Measurements from ENCODE around the gene TERC. TPM values are rescaled to one million over a fixed set of nuclear protein-coding genes. Genes with fewer than 3 reads are reported as not detected.

Gene TERC
- 16.4 TPM for polyA plus RNA-seq (2013, experiment 1 of 2)
- 24.5 TPM for polyA plus RNA-seq (2013, experiment 2 of 2)

DNA sequence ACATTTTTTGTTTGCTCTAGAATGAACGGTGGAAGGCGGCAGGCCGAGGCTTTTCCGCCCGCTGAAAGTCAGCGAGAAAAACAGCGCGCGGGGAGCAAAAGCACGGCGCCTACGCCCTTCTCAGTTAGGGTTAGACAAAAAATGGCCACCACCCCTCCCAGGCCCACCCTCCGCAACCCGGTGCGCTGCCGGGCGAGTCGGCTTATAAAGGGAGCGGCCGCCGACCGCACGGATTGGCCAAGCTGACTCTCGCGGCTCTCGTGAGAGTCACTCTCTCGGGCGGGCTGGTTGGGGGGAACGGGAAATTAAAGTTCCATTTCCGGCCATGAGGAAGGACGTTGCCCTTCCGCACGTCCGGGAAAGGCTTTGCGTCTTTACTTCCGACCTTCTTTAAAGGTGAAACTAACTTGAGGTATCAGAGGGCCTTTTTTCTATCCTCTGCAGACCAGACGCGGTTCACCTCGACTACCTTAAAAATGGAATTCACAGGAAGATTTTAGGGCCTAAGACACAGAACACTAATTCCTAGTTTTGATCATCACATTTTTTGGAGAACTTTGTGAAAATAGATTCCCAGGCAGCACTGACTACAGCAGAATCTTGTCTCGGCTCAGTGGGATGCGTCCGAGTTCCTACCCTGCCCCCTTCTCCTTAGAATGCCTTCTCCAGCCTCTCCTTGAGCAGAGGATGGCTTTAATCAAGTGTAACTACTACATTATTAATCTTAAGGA, at the start of gene TERC:
Gene TERC (minus strand): TSS at position 179 of the 731 bp plus-strand sequence.
- Histone ChIP-seq H3K27me3 (ENCODE audit: insufficient read depth, low read length) (no peaks in the 10 kb centered on the region), H3K4me1 (ENCODE audit: insufficient read depth, low read length) (no peaks in the 10 kb centered on the region), H3K27ac (ENCODE audit: low read depth, low read length) (peak within 1 kb of the TSS; percentile 73), H3K9ac (ENCODE audit: low read depth, low read length) (peak within 1 kb of the TSS; percentile 87), H3K4me3 (ENCODE audit: low read length) (peak within 1 kb of the TSS; percentile 78), H3K9me3 (ENCODE audit: insufficient read depth, low read depth, low read length) (peaks cover 6% of the 10 kb centered on the region; the same call in 1 of the 2 replicates), H3K36me3 (ENCODE audit: insufficient read depth, low read length) (no peaks in the 10 kb centered on the region)
- 59% methylated on average over 42 of the region's 42 CpGs for WGBS

DNA sequence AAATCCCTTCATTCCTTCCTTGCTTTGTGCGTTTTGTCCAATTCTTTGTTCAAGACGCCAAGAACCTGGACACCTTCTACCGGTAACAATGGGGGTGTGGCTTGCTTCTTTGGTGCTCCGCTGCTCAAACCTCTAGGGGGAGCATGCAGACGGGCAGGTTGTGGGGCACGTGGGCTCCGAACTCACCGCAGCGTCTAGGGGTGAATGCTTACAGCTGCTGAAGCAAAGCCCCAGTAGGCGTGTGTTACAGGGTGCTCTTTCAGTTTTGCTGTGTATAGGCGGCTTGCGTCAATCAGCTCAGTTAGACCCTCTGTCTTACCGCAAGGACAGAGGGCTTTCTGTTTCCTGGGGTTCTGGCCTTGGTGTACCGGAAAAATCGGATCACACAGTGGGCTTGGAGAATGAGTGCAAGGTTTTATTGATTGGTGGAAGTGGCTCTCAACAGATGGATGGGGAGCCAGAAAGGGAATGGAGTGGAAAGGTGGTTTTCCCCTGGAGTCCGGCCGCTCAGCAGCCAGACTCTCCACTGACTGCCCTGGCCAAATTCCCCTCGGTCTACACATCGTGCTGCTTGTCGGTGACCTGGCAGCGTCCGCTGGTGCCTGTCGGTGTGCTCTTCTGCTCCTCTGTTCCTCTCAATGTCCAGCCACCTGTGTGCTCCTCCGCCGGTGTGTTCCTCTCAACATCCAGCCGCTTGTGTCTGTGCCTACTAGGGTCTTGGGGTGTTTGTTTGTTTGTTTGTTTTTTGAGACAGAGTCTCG, 49.1 kb upstream of the TERC start:
- Histone ChIP-seq H3K36me3 (ENCODE audit: insufficient read depth, low read length) (no peaks in the 10 kb centered on the region), H3K27ac (ENCODE audit: low read depth, low read length) (no peak overlapping the region), H3K27me3 (ENCODE audit: insufficient read depth, low read length) (peaks cover 17% of the 10 kb centered on the region; the same call in 1 of the 2 replicates), H3K9me3 (ENCODE audit: insufficient read depth, low read depth, low read length) (peaks cover 9% of the 10 kb centered on the region; the same call in 1 of the 2 replicates), H3K4me3 (ENCODE audit: low read length) (0 out of 2 replicates have a peak overlapping the region, but pooled peaks have one; percentile 52), H3K4me1 (ENCODE audit: insufficient read depth, low read length) (peaks cover 16% of the 10 kb centered on the region), H3K9ac (ENCODE audit: low read depth, low read length) (no peak overlapping the region)
- WGBS = 82% methylated on average over 27 of the region's 27 CpGs

DNA sequence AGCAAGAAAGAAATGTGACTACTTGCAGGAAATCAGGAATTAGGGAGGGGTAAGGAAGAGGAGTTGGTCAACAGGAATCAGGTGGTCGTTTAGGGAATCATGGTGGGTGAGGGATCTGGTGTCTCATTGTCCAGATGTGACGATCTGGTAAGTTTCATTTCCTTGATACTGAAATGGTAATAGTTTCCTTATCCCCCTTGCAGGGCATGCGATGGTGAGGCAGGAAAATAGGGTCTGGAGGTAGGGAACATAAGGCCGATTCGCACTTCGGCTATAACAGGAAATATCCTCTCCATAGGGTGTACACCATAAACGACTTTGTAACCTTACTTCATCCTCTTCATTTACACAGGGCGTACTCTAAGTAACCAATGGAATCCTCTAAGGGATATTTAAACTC, 48.4 kb upstream of the TERC start:
- Histone ChIP-seq H3K27me3 (ENCODE audit: insufficient read depth, low read length) (peaks cover 17% of the 10 kb centered on the region; the same call in 1 of the 2 replicates), H3K9ac (ENCODE audit: low read depth, low read length) (no peak overlapping the region), H3K27ac (ENCODE audit: low read depth, low read length) (no peak overlapping the region), H3K36me3 (ENCODE audit: insufficient read depth, low read length) (no peaks in the 10 kb centered on the region), H3K4me3 (ENCODE audit: low read length) (peak overlapping the region; percentile 52), H3K4me1 (ENCODE audit: insufficient read depth, low read length) (peaks cover 16% of the 10 kb centered on the region), H3K9me3 (ENCODE audit: insufficient read depth, low read depth, low read length) (peaks cover 9% of the 10 kb centered on the region; the same call in 1 of the 2 replicates)
- 76% methylated on average over 8 of the region's 8 CpGs for WGBS

DNA sequence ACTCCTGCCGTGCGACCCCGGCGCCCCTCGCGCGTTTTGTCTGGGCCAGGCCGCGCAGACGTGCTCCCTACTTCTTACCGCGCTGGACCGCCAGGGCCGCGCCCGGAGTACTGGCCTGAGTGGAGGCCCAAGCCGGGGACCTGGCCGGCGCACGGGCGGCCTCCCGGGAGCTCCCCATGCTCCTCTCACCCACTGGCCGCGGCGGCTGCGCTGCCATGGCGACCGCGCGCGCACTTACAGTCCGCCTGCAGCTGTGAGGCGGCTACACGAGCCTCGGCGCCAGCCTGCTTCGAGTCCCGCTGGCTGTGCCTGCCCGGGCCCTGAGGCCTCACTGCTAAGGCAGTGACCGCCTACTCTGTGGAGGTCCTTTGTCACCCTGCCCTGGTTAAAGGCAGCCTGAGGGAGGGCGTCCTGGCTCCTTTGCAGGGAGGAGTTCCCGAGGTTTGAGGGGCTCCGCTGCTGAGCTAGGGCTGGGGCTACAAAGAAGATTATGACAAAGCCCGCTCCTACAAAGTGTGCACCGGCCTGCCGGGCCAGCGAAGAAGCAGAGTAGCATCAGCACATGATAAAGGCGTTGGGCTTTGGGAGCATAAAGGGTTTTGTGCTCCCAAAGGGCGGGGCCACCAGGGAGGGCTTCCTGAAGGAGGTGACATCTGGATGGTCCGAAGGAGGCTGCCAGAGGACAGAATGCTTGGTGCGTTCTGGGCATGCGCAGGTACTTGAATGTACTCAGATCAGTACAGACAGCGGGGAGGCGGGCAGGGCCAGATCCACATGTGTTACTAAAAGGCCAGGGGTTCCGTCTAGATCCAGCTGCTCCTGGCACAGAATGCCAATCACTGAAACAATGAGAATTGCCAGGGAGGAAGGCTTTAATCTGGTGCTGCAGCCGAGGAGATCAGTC, 47.7 kb upstream of the TERC start, which contains the start of the genes LRRC34 and LRRIQ4:
Gene LRRC34 (minus strand): TSS at position 573 of the 904 bp plus-strand sequence. CDS start 356 bp downstream, at position 217.
Gene LRRIQ4 (plus strand): TSS at position 539 of the 904 bp plus-strand sequence. CDS start 9,052 bp downstream, outside the sequence.
- WGBS = 9% methylated on average over 56 of the region's 56 CpGs
- Histone ChIP-seq H3K36me3 (ENCODE audit: insufficient read depth, low read length) (no peaks in the 10 kb centered on the region), H3K27me3 (ENCODE audit: insufficient read depth, low read length) (peaks cover 17% of the 10 kb centered on the region; the same call in 1 of the 2 replicates), H3K27ac (ENCODE audit: low read depth, low read length) (no peak within 1 kb of the TSS), H3K9ac (ENCODE audit: low read depth, low read length) (peak within 1 kb of the TSS; percentile 55), H3K4me1 (ENCODE audit: insufficient read depth, low read length) (peaks cover 16% of the 10 kb centered on the region), H3K4me3 (ENCODE audit: low read length) (peak within 1 kb of the TSS; percentile 52), H3K9me3 (ENCODE audit: insufficient read depth, low read depth, low read length) (peaks cover 9% of the 10 kb centered on the region; the same call in 1 of the 2 replicates)

DNA sequence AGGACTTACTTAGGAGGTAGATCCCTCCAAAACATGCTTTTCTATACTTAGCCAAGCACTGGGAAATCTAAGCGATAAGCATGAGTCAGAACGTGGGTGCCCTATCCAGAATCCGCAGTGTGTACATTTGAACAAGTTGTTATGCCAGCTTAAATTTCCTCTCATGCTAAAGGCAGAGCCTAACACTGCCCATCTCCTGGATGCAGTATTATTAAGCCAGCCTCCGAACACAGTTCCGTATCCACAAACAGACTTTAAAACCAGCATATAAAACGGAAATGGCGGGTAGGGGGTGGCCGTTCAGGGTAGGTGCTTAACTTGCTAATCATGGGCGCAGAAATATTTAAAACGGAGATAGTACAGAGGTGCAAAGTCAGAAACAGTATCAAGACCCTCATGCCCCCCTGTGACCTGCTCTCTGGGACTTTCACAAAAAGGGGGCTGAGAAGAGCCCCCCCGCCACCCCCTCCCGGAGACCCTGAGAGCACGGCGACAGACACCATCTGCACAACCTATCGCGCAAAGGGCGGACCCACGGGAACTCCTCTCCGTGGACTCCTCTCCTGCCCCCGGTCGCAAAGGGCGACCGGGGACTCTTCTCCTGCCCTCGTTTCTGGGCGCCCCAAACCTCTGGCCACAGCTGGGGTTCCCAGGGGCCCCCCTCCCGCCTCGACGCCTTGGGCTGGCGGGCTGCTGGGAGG, 46.9 kb upstream of the TERC start:
- whole genome bisulfite sequencing = 25% methylated on average over 29 of the region's 29 CpGs
- H3K36me3 ChIP-seq (ENCODE audit: insufficient read depth, low read length) = no peaks in the 10 kb centered on the region
- H3K27me3 ChIP-seq (ENCODE audit: insufficient read depth, low read length) = peaks cover 17% of the 10 kb centered on the region; the same call in 1 of the 2 replicates
- H3K4me3 ChIP-seq (ENCODE audit: low read length) = peak overlapping the region; percentile 52
- H3K9ac ChIP-seq (ENCODE audit: low read depth, low read length) = peak overlapping the region; percentile 55
- H3K27ac ChIP-seq (ENCODE audit: low read depth, low read length) = no peak overlapping the region
- peaks cover 16% of the 10 kb centered on the region for H3K4me1 ChIP-seq (ENCODE audit: insufficient read depth, low read length)
- H3K9me3 ChIP-seq (ENCODE audit: insufficient read depth, low read depth, low read length) = peaks cover 9% of the 10 kb centered on the region; the same call in 1 of the 2 replicates

DNA sequence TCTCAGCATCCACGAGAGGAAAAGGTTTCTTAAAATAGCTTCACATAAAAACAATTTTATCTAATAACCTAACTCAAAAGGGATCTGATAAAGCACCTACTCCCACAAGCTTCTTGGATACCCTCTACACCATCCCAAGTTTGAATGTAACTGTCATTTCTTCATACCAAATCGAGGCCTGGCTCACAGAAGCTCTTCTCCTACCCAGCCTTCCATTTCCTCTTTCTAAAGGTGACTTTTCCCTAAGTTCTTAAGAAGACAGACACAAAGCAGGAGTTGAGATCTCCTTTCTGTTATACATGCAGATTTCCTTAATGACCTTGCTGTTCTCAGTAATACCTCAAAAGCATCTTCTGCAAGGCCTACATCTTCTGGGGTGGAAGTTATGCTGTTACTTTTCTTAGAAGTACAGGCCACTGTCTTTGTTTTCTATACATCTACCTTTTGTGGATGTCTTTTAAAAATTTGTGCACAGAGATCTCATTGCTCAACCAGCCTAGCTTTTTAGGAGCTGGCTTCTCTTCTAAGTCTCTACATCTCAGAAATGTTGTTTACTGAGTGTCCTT, 44.5 kb upstream of the TERC start:
- Histone ChIP-seq H3K4me1 (ENCODE audit: insufficient read depth, low read length) (peaks cover 16% of the 10 kb centered on the region), H3K27ac (ENCODE audit: low read depth, low read length) (no peak overlapping the region), H3K36me3 (ENCODE audit: insufficient read depth, low read length) (no peaks in the 10 kb centered on the region), H3K9me3 (ENCODE audit: insufficient read depth, low read depth, low read length) (no peaks in the 10 kb centered on the region), H3K27me3 (ENCODE audit: insufficient read depth, low read length) (peaks cover 17% of the 10 kb centered on the region; the same call in 1 of the 2 replicates), H3K9ac (ENCODE audit: low read depth, low read length) (no peak overlapping the region), H3K4me3 (ENCODE audit: low read length) (no peak overlapping the region)
- 86% methylated on average over 2 of the region's 2 CpGs for WGBS

DNA sequence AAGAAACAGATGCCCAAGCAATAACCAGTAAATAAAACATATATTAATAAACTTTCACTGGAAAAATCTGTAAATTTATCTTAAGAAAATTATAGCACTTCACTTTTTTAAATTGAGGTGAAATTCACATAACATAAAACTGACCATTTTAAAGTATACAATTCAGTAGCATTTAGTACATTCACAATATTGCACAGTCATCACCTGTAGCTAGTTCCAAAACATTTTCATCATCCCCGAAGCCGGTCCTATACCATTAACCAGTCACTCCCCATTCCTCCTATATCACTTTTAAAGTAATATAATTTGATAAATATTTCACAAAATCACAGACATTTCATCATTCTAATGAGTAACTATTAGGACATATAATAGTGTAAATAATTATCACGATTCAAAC, 39.8 kb upstream of the TERC start:
- Histone ChIP-seq H3K4me1 (ENCODE audit: insufficient read depth, low read length) (no peaks in the 10 kb centered on the region), H3K4me3 (ENCODE audit: low read length) (no peak overlapping the region), H3K27ac (ENCODE audit: low read depth, low read length) (no peak overlapping the region), H3K36me3 (ENCODE audit: insufficient read depth, low read length) (peaks cover 11% of the 10 kb centered on the region), H3K27me3 (ENCODE audit: insufficient read depth, low read length) (no peaks in the 10 kb centered on the region), H3K9ac (ENCODE audit: low read depth, low read length) (no peak overlapping the region), H3K9me3 (ENCODE audit: insufficient read depth, low read depth, low read length) (no peaks in the 10 kb centered on the region)
- WGBS = 83% methylated on average over 2 of the region's 3 CpGs

DNA sequence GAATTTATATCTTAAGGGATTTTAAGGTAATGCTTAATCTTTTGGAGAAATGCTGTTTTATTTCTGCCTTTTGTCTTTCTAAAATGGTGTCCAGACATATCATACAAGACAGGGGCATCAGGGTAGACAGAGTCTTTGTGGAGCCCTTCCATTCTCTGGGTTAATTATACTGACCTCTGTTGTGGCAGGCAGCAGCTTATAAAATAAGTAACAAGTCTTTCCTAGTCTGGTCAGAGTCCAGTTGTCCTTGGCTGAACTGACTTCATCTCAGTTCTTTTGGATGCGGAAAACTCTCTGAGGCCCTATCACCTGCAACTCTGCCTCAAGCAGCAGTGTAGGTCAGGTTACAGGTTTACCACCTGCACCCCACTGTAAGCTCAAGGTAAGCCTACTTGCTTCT, 27.5 kb upstream of the TERC start:
- 100% methylated on average over 1 of the region's 1 CpG for WGBS
- Histone ChIP-seq H3K4me1 (ENCODE audit: insufficient read depth, low read length) (no peaks in the 10 kb centered on the region; the same call in 1 of the 2 replicates), H3K36me3 (ENCODE audit: insufficient read depth, low read length) (peaks cover 38% of the 10 kb centered on the region), H3K4me3 (ENCODE audit: low read length) (no peak overlapping the region), H3K9ac (ENCODE audit: low read depth, low read length) (no peak overlapping the region), H3K9me3 (ENCODE audit: insufficient read depth, low read depth, low read length) (no peaks in the 10 kb centered on the region), H3K27ac (ENCODE audit: low read depth, low read length) (no peak overlapping the region), H3K27me3 (ENCODE audit: insufficient read depth, low read length) (no peaks in the 10 kb centered on the region)

DNA sequence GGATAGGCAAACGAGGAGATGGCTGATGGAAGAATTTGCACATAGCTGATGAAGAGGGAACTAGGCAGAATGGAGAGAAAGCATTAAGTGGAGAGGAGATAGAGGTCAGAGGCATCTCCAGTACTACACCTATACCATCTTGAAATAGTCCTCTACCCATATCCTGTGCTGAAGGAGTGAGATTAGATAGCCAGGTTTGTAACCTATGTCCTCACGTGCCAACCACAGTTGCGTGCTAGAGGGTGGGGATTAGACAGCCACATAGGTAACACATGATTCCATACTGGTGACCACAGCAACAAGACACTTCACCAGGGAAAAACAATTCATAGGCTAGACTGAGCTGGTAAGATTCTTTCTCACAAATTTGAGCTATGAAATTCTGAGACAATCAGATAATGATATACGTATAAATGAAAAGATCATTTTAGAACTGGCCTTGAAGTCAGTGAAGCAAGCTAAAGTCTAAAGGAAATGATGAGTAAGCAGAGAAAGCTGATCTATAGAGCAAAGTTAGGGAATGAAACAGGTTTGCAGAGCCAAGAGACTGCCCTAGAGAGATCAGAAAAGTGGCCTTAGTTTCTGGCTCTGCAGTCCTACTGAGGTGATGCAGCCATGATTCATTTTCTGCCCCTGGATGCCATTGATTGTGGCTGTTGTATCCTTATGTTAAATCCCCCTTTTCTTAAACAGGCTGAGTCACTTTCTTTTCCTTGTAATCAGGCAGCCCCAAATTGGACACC, 26.0 kb upstream of the TERC start:
- Histone ChIP-seq H3K36me3 (ENCODE audit: insufficient read depth, low read length) (peaks cover 53% of the 10 kb centered on the region), H3K27me3 (ENCODE audit: insufficient read depth, low read length) (no peaks in the 10 kb centered on the region), H3K4me1 (ENCODE audit: insufficient read depth, low read length) (no peaks in the 10 kb centered on the region; the same call in 1 of the 2 replicates), H3K27ac (ENCODE audit: low read depth, low read length) (no peak overlapping the region), H3K9ac (ENCODE audit: low read depth, low read length) (no peak overlapping the region), H3K9me3 (ENCODE audit: insufficient read depth, low read depth, low read length) (no peaks in the 10 kb centered on the region), H3K4me3 (ENCODE audit: low read length) (no peak overlapping the region)
- WGBS = 87% methylated on average over 4 of the region's 4 CpGs
